ENCODE results near the gene BCL2L2.
"Not testable (repeated sequence)": the region's sequence is repeated elsewhere in the genome, so short reads cannot be mapped to it uniquely, and the experiment has no call there.

Gene BCL2L2, protein sequence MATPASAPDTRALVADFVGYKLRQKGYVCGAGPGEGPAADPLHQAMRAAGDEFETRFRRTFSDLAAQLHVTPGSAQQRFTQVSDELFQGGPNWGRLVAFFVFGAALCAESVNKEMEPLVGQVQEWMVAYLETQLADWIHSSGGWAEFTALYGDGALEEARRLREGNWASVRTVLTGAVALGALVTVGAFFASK

GRCh38 chr14:23306412-23307145, at the start of gene BCL2L2:
BCL2L2 (plus strand) TSS chr14:23306833; CDS start chr14:23307768, 935 bp downstream.
- POLR2A ChIA-PET: interaction anchor here (1.3 to 3.9 kb wide), 4 partner anchors 9 to 21 kb away, joined by 3 to 30 read pairs (median 4); partner anchors contain the start of genes HOMEZ and PABPN1
- H3K4me3 ChIP-seq (ENCODE audit: low read depth, low read length): peak within 1 kb of the TSS; percentile 91
- CTCF ChIA-PET: interaction anchor here (0.7 to 20.5 kb wide), 9 partner anchors 11 to 119 kb away, joined by 3 to 300 read pairs (median 3); partner anchors contain the start of genes HOMEZ and PABPN1

DNA sequence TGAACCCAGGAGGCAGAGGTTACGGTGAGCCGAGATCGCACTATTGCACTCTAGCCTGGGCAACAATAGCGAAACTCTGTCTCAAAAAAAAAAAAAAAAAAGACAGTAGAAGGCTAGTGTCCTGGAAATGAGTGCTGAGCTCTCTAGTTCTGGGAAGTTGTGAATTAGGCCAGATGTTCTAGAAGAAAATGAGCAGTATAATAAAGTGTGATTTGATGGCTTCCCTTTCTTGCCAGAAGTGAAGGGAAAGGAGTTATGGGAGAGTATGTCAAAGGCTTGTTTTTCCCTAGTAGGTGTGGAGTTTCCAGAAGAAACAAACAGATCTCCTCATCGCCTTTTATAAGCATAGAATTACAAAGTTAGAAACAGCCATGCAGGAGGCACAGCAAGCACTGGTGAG, 48.4 kb upstream of the BCL2L2 start:
- no peak for DNase-seq (ENCODE audit: low read depth, low spot score)
- no peak for TF ChIP-seq CTCF (IDR thresholded peaks at IDR 0.05; ENCODE audit: insufficient read depth, low read length, missing control alignments)
- ChIA-PET POLR2A (no interaction called here), CTCF (interaction anchor here (1.0 to 3.2 kb wide), 2 partner anchors 9 to 122 kb away, joined by 3 to 9 read pairs; no protein-coding TSS in a partner anchor)
- no peak overlapping the region for H3K4me3 ChIP-seq (ENCODE audit: low read depth, low read length)

More at GRCh38 chr14:23306412-23307145, at the start of gene BCL2L2:
- no peak for DNase-seq (ENCODE audit: low read depth, low spot score)
- no peak for TF ChIP-seq CTCF (IDR thresholded peaks at IDR 0.05; ENCODE audit: insufficient read depth, low read length, missing control alignments)

- no peak for DNase-seq (ENCODE audit: low read depth, low spot score)
- ChIA-PET POLR2A (interaction anchor here (0.6 kb wide), 1 partner anchor 267 kb away, joined by 4 read pairs; no protein-coding TSS in a partner anchor), CTCF (interaction anchor here (0.9 to 3.2 kb wide), 5 partner anchors 11 to 139 kb away, joined by 3 to 9 read pairs (median 6); no protein-coding TSS in a partner anchor)
- no peak overlapping the region for H3K4me3 ChIP-seq (ENCODE audit: low read depth, low read length)
- TF ChIP-seq CTCF (IDR thresholded peaks at IDR 0.05; ENCODE audit: insufficient read depth, low read length, missing control alignments): no peak
Observed at GRCh38 chr14:23259426-23259825, 47.2 kb upstream of the BCL2L2 start.

DNA sequence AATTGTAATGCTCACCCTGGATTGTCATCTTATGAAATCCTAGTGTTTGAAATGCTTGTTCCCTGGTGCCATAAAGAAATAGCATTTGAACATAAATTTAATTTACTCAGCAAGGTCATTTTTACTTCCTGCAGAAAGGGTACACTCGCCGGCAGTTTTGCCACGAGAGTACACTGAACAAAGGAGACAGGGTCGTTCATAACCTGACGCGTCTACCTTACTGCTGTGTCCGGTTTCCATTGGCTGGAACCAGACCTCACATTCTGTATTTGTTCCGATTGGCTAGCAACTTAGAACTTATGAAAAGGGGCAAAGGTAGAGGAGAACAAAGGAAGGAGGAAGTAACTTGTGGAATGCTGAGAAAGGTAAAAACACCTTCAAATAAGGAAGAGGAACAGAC, 45.8 kb upstream of the BCL2L2 start:
- CTCF ChIA-PET: interaction anchor here (1.2 to 3.2 kb wide), 4 partner anchors 11 to 140 kb away, joined by 4 to 9 read pairs (median 8); no protein-coding TSS in a partner anchor
- H3K4me3 ChIP-seq (ENCODE audit: low read depth, low read length); DNase-seq (ENCODE audit: low read depth, low spot score); POLR2A ChIA-PET: not testable (repeated sequence)

GRCh38 chr14:23269193-23269592, 37.4 kb upstream of the BCL2L2 start:
- DNase-seq (ENCODE audit: low read depth, low spot score): no peak
- no peak overlapping the region for H3K4me3 ChIP-seq (ENCODE audit: low read depth, low read length)
- no peak for TF ChIP-seq CTCF (IDR thresholded peaks at IDR 0.05; ENCODE audit: insufficient read depth, low read length, missing control alignments)
- ChIA-PET CTCF (interaction anchor here (1.4 to 3.4 kb wide), 8 partner anchors 13 to 293 kb away, joined by 3 to 15 read pairs (median 4); no protein-coding TSS in a partner anchor), POLR2A (interaction anchor here (0.6 kb wide), 1 partner anchor 64 kb away, joined by 3 read pairs; no protein-coding TSS in a partner anchor)

DNA sequence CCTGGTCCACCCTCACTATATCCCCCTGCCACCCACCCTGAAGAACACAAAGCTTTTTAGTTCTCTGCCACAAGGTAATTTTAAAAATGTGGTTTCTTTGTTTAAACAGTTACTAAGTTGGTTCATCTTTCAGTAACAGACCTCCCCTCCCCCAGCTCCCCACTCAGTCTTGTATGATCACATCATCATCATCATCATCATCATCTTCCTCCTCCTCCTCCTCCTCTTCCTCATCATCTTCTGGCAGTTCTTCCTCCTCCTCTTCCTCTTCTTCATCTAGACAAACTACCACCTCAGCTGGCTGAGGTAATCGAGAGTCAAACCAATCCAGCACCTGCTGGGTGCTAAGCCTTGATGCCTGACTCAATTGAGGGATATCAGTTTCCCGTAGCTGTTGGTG, 31.2 kb upstream of the BCL2L2 start:
- no peak for DNase-seq (ENCODE audit: low read depth, low spot score)
- no peak overlapping the region for H3K4me3 ChIP-seq (ENCODE audit: low read depth, low read length)
- no peak for TF ChIP-seq CTCF (IDR thresholded peaks at IDR 0.05; ENCODE audit: insufficient read depth, low read length, missing control alignments)
- ChIA-PET CTCF (interaction anchor here (4.0 to 4.1 kb wide), 2 partner anchors 11 to 12 kb away, joined by 23 read pairs; partner anchors contain the start of gene HOMEZ), POLR2A (interaction anchor here (1.4 kb wide), 1 partner anchor 11 kb away, joined by 4 read pairs; no protein-coding TSS in a partner anchor)
